Thoracic aorta (tissue), 2 donors: ENCODE measurements around the gene GCM1. TPM values are rescaled to one million over a fixed set of nuclear protein-coding genes. Genes with fewer than 3 reads are reported as not detected.

Experiments used
- ATAC-seq: fragments of 150-250 bp; one replicate; pipeline ENCODE4 v1.8.0; 2017; ENCODE audit warnings: low read depth; ENCODE audit not compliant: insufficient number of reproducible peaks, low FRiP score
- DNase-seq: peaks from one replicate; pipeline ENCODE4 v3.0.0-alpha.2; 2020; ENCODE audit warnings: low spot score
- H3K27ac ChIP-seq, 2 donors: fragments of 200-600 bp; sonication (generic); 1 replicate in 1 of 2; 2 replicates in 1 of 2; pipeline ENCODE4 v1.5.1; 2016; ENCODE audit warnings: mild to moderate bottlenecking in 2 of 2, moderate library complexity in 2 of 2
- H3K27me3 ChIP-seq: fragments of 200-600 bp; sonication (generic); replicated peaks from 2 replicates; pipeline ENCODE4 v1.6.0; 2016; ENCODE audit warnings: mild to moderate bottlenecking; ENCODE audit not compliant: insufficient read depth
- H3K36me3 ChIP-seq: fragments of 200-600 bp; sonication (generic); one replicate; pipeline ENCODE4 v1.5.1; 2016
- H3K4me1 ChIP-seq, 2 donors: fragments of 200-600 bp; sonication (generic); 1 replicate in 1 of 2; 2 replicates in 1 of 2; pipeline versions ENCODE4 v1.5.1 to v1.6.0; 2016; ENCODE audit warnings: low read depth in 2 of 2, mild to moderate bottlenecking in 1 of 2; ENCODE audit not compliant: control insufficient read depth in 1 of 2
- H3K4me3 ChIP-seq: fragments of 200-600 bp; sonication (generic); 2 replicates; pipeline ENCODE4 v1.5.1; 2016; ENCODE audit warnings: mild to moderate bottlenecking
- H3K9me3 ChIP-seq: fragments of 200-600 bp; sonication (generic); 2 replicates; pipeline ENCODE4 v1.5.1; 2016
- total RNA-seq, 2 donors: library from RNA; depleted of rRNA; stranded (reverse); fragments of >200 nt; gene quantifications; one replicate each; pipeline versions ENCODE4 v1.1.0 to v1.2.3, GENCODE V29; 2016
- TF ChIP-seq, protein P1 (sequence below): fragments of 200-600 bp; sonication (generic); IDR thresholded peaks from one replicate; pipeline ENCODE4 v1.5.1; 2019; ENCODE audit warnings: antibody characterized with exemption

Gene GCM1
- total RNA-seq, 2 donors from 2014 or later: not detected

DNA sequence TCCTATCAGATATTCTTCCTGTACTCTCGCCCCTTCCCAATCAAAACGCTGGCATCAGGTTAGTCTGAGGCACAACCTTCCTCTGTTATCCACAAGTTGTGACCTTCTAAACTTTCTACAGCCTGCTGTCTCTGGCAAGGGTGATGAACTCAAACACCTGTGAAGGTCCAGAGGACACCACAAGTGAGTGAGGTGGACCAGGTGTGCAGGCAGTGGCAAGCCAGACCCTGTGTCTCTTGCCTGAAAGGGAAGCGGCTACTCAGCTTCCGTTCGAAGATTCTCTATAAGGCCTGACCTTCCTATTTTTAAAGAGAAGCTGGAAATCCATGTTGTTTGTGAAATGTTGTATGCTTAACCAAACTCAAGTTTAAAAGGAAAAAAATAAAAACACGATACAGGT is 36.8 kb downstream of the GCM1 start:
- no peak overlapping the region for H3K27ac ChIP-seq
- ATAC-seq: no peak
- TF ChIP-seq, protein P1, sequence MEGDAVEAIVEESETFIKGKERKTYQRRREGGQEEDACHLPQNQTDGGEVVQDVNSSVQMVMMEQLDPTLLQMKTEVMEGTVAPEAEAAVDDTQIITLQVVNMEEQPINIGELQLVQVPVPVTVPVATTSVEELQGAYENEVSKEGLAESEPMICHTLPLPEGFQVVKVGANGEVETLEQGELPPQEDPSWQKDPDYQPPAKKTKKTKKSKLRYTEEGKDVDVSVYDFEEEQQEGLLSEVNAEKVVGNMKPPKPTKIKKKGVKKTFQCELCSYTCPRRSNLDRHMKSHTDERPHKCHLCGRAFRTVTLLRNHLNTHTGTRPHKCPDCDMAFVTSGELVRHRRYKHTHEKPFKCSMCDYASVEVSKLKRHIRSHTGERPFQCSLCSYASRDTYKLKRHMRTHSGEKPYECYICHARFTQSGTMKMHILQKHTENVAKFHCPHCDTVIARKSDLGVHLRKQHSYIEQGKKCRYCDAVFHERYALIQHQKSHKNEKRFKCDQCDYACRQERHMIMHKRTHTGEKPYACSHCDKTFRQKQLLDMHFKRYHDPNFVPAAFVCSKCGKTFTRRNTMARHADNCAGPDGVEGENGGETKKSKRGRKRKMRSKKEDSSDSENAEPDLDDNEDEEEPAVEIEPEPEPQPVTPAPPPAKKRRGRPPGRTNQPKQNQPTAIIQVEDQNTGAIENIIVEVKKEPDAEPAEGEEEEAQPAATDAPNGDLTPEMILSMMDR: no peak

DNA sequence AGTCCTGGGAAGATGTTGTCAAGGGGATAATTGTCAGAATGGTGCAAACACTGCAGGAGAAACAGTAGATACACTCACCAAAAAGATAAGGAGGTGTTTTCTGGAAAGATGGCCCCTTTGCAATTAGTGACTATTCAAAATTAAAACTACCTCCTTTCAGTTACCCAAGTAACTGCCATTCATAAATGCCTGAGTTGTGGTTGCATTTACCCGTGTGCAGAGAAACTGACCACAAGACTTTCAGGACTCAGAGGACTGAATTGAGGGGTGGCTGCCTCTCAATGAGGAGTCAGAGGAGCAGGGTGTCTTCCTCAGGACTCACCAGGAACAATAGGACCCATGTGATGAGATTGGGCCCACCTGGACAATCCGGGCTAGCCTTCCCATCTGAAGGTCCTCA is 39.0 kb downstream of the GCM1 start:
- no peaks in the 10 kb centered on the region for H3K36me3 ChIP-seq
- ATAC-seq (no peak), DNase-seq (no peak)
- no peaks in the 10 kb centered on the region for H3K4me1 ChIP-seq
- TF ChIP-seq, protein P1: no peak
- H3K9me3 ChIP-seq: no peaks in the 10 kb centered on the region
- no peak overlapping the region for H3K27ac ChIP-seq
- H3K27me3 ChIP-seq: no peaks in the 10 kb centered on the region
- H3K4me3 ChIP-seq: no peak overlapping the region

More for the DNA sequence above, 36.8 kb downstream of the GCM1 start:
- H3K36me3 ChIP-seq: no peaks in the 10 kb centered on the region
- DNase-seq: no peak
- no peaks in the 10 kb centered on the region for H3K27me3 ChIP-seq
- H3K4me3 ChIP-seq: no peak overlapping the region
- H3K4me1 ChIP-seq: no peaks in the 10 kb centered on the region
- no peaks in the 10 kb centered on the region for H3K9me3 ChIP-seq

DNA sequence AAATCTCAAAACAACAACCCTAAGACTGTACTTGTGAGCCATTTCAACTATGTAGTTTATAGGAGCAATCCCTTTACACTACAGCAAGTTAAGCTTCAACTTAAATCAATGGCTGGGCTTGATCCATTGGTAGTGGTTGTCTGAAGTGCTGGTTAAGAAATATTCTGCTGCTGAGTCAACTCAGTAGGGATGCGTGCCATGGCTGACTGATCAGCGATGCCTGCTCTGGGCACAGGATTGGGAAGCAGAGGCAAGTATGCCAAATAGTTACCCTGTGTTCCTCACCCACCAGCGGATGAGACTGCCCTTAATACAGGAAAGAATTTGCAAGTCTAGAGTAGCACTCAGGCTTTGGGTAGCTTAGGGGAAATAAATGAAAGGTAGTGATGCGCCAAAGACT is 41.5 kb downstream of the GCM1 start:
- Histone ChIP-seq H3K27ac (no peak overlapping the region), H3K36me3 (peaks cover 2% of the 10 kb centered on the region), H3K4me1 (no peaks in the 10 kb centered on the region), H3K9me3 (no peaks in the 10 kb centered on the region), H3K27me3 (no peaks in the 10 kb centered on the region), H3K4me3 (no peak overlapping the region)
- no peak for DNase-seq
- ATAC-seq: no peak
- TF ChIP-seq, protein P1: no peak

DNA sequence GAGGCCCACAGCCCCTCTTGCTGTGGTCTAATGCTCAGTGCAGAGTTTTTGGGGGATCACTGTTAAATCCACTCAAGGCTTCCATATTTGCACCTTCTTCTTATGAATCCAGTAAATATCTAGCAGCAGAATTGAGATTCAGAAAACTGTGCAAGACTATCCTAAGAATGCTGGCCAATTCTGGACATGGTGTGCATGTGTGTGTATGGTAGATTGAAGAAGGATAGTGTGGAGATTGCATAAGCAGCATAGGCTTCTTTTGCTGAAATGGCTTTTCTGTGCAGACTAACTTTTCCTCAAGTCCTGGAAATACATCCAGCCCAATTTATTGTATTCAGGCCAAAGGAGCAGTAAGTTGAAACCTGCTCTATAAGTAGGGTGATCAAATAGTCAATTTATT is 43.7 kb downstream of the GCM1 start:
- no peak overlapping the region for H3K4me3 ChIP-seq
- peaks cover 16% of the 10 kb centered on the region for H3K36me3 ChIP-seq
- no peaks in the 10 kb centered on the region for H3K9me3 ChIP-seq
- no peaks in the 10 kb centered on the region for H3K4me1 ChIP-seq
- TF ChIP-seq, protein P1: no peak
- H3K27ac ChIP-seq: no peak overlapping the region
- H3K27me3 ChIP-seq: no peaks in the 10 kb centered on the region
- DNase-seq (no peak), ATAC-seq (no peak)

DNA sequence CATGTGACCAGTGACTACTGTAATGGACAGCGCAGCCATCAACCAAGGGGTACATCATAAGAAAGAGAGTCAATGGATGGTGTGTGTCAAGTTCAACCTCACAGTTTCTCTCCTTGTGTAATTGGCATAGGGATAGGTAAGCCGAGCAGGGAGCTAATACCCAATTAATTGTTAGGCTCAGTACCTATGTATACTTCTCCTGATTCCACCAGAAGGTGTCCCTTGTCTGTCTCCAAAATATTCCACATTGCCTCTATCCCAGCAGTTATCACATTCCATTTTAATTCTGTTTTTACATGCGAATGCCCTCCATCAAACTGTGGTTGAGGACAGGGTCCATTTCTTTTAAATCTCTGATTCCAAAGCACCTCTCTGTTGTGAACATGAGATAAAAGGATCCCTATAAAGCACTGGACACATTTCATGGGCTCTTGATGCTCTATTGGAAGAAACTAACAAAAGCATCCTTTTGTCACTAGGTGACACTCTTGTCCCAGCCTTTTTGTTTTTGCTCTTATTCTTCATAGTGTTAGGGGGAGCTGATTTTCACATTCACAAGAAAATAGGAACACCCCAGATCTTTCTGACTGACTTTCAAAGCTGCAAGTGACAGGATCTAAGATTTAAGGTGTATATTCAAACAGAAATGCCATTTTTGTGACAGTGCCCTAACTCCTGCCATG is 44.5 kb downstream of the GCM1 start:
- ATAC-seq (no peak), DNase-seq (no peak)
- TF ChIP-seq, protein P1: no peak
- Histone ChIP-seq H3K4me3 (no peak overlapping the region), H3K27me3 (no peaks in the 10 kb centered on the region), H3K9me3 (no peaks in the 10 kb centered on the region), H3K27ac (no peak overlapping the region), H3K36me3 (peaks cover 16% of the 10 kb centered on the region), H3K4me1 (no peaks in the 10 kb centered on the region)
